Measurements from ENCODE around the gene KCND3. TPM values are rescaled to one million over a fixed set of nuclear protein-coding genes. Genes with fewer than 3 reads are reported as not detected.

The KCND3 gene
- total and polyA plus RNA-seq, 2 donors (not counting 3 experiments of a cell fraction or from before 2014, with no cell fraction given): 0.03 TPM; not detected in 1

- Histone ChIP-seq H4K20me1 (replicated peaks; ENCODE audit: control insufficient read depth, extremely low read depth, insufficient read depth, low read length) (no peaks in the 10 kb centered on the region), H3K36me3 (ENCODE audit: control insufficient read depth in 2 of 2, extremely low read depth in 1 of 2, insufficient read depth in 2 of 2, low read length in 2 of 2) (no peaks in the 10 kb centered on the region), H3K27ac (ENCODE audit: insufficient read depth, low read depth, low read length) (peak overlapping the region; percentile 47), H3K4me2 (ENCODE audit: insufficient read depth, low read length) (peak overlapping the region; percentile 89), H3K79me2 (ENCODE audit: control insufficient read depth, insufficient read depth, low read length) (no peaks in the 10 kb centered on the region), H3K9me1 (replicated peaks; ENCODE audit: control insufficient read depth, extremely low read depth, insufficient read depth, low read length) (no peaks in the 10 kb centered on the region), H2AFZ (ENCODE audit: low read depth, low read length) (peak overlapping the region; percentile 87), H3K9ac (replicated peaks; ENCODE audit: extremely low read depth, insufficient read depth, low read length) (peak overlapping the region; percentile 69), H3K4me1 (ENCODE audit: control insufficient read depth, extremely low read depth, insufficient read depth, low read length) (peaks cover 23% of the 10 kb centered on the region), H3K9me3 (replicated peaks; ENCODE audit: control insufficient read depth, insufficient read depth, low read length) (no peaks in the 10 kb centered on the region), H3K4me3 (replicated peaks in 1 of 3; ENCODE audit: insufficient read depth in 1 of 3, low read depth in 1 of 3, low read length in 3 of 3) (peak overlapping the region; percentile 37 to 61 (median 50)), H3K27me3 (ENCODE audit: control insufficient read depth in 2 of 2, insufficient read depth in 2 of 2, low read length in 2 of 2) (peaks cover 4 to 6% of the 10 kb centered on the region in 2 experiments)
- intact Hi-C loops (cut with micrococcal nuclease) (loop anchor here (1.0 to 10.0 kb wide), 3 partner anchors 15 to 775 kb away; partner anchors contain the start of genes DDX20 and LRIF1), dilution Hi-C loops (cut with MboI; ENCODE audit: extremely low pct_ligation_motif_present, low sequenced_read_pairs) (no loop called here)
- peak; percentile 59 for DNase-seq (ENCODE audit: low read depth, low spot score)
- peak; percentile 62 for FAIRE-seq
- BruUV-seq (replicated peaks): no TSS peak
- TF ChIP-seq POLR2AphosphoS5 (IDR thresholded peaks at IDR 0.05; ENCODE audit: insufficient read depth, low read depth, low read length) (no peak), EZH2 (IDR thresholded peaks at IDR 0.05; ENCODE audit: borderline replicate concordance, low read depth, low read length, severe bottlenecking) (peak; percentile 65)
- CTCF ChIA-PET: interaction anchor here (1.1 to 6.2 kb wide), 6 partner anchors 9 to 258 kb away, joined by 3 to 66 read pairs (median 10); no protein-coding TSS in a partner anchor
- POLR2A ChIA-PET: no interaction called here
Measured at GRCh38 chr1:111739925-111740765, 249.3 kb downstream of the KCND3 start.

- peak; percentile 89 for DNase-seq (ENCODE audit: low read depth, low spot score)
- peak within 1 kb of the TSS; percentile 89 for H3K4me2 ChIP-seq (ENCODE audit: insufficient read depth, low read length)
- FAIRE-seq: peak; percentile 91
- H2AFZ ChIP-seq (ENCODE audit: low read depth, low read length): peak within 1 kb of the TSS; percentile 87
- peaks cover 29% of the 10 kb centered on the region for H3K4me1 ChIP-seq (ENCODE audit: control insufficient read depth, extremely low read depth, insufficient read depth, low read length)
- H3K9me1 ChIP-seq (replicated peaks; ENCODE audit: control insufficient read depth, extremely low read depth, insufficient read depth, low read length): no peaks in the 10 kb centered on the region
- H3K27me3 ChIP-seq (ENCODE audit: control insufficient read depth in 2 of 2, insufficient read depth in 2 of 2, low read length in 2 of 2): peaks cover 4 to 6% of the 10 kb centered on the region in 2 experiments
- ChIA-PET CTCF (interaction anchor here (1.0 to 6.2 kb wide), 13 partner anchors 7 to 258 kb away, joined by 3 to 66 read pairs (median 5); partner anchors contain the start of gene DDX20), POLR2A (no interaction called here)
- no peaks in the 10 kb centered on the region for H3K36me3 ChIP-seq (ENCODE audit: control insufficient read depth in 2 of 2, extremely low read depth in 1 of 2, insufficient read depth in 2 of 2, low read length in 2 of 2)
- H3K9ac ChIP-seq (replicated peaks; ENCODE audit: extremely low read depth, insufficient read depth, low read length): peak within 1 kb of the TSS; percentile 69
- intact Hi-C loops (cut with micrococcal nuclease): loop anchor here (1.0 to 10.0 kb wide), 2 partner anchors 19 to 775 kb away; partner anchors contain the start of gene LRIF1
- no TSS peak for BruUV-seq (replicated peaks)
- TF ChIP-seq, protein P1, sequence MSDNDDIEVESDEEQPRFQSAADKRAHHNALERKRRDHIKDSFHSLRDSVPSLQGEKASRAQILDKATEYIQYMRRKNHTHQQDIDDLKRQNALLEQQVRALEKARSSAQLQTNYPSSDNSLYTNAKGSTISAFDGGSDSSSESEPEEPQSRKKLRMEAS (IDR thresholded peaks at IDR 0.05; ENCODE audit: insufficient read depth, insufficient read length): peak; percentile 71
- no peak for TF ChIP-seq JUN (IDR thresholded peaks at IDR 0.05; ENCODE audit: borderline replicate concordance, insufficient read depth, insufficient read length, low read depth)
- TF ChIP-seq GATA2 (IDR thresholded peaks at IDR 0.05; ENCODE audit: insufficient read depth, insufficient read length, low read depth, low read length): no peak
- no peaks in the 10 kb centered on the region for H4K20me1 ChIP-seq (replicated peaks; ENCODE audit: control insufficient read depth, extremely low read depth, insufficient read depth, low read length)
- peak within 1 kb of the TSS; percentile 50 to 68 (median 61) for H3K4me3 ChIP-seq (replicated peaks in 1 of 3; ENCODE audit: insufficient read depth in 1 of 3, low read depth in 1 of 3, low read length in 3 of 3)
- H3K9me3 ChIP-seq (replicated peaks; ENCODE audit: control insufficient read depth, insufficient read depth, low read length): no peaks in the 10 kb centered on the region
- no peaks in the 10 kb centered on the region for H3K79me2 ChIP-seq (ENCODE audit: control insufficient read depth, insufficient read depth, low read length)
- dilution Hi-C loops (cut with MboI; ENCODE audit: extremely low pct_ligation_motif_present, low sequenced_read_pairs): no loop called here
- H3K27ac ChIP-seq (ENCODE audit: insufficient read depth, low read depth, low read length): peak within 1 kb of the TSS; percentile 47
Measured at GRCh38 chr1:111739194-111739924, 250.1 kb downstream of the KCND3 start, which contains the start of gene INKA2. INKA2 (minus strand) TSS chr1:111739395; CDS start chr1:111739242, 153 bp downstream.

Measured in endothelial cell of umbilical vein (primary cell).